Activated CD4-positive, alpha-beta memory T cell treated with anti-CD3 and anti-CD28 coated beads for 36 hours (primary cell): ENCODE data around the gene LPXN. TPM values are rescaled to one million over a fixed set of nuclear protein-coding genes. Genes with fewer than 3 reads are reported as not detected.

Source experiments
- CTCF ChIA-PET: fragments of 350-600 bp; sonication (Branson Sonifier 250); formaldehyde crosslinking; loops from one replicate; lab custom pipeline; 2021; ENCODE audit warnings: antibody characterized with exemption, inconsistent platforms; lab: Charles Lee
- POLR2A ChIA-PET: fragments of 350-600 bp; sonication (Branson Sonifier 250); formaldehyde crosslinking; loops from one replicate; lab custom pipeline; 2021; ENCODE audit warnings: antibody characterized with exemption; lab: Charles Lee
- DNase-seq: peaks from one replicate; pipeline ENCODE4 v3.0.0-alpha.2; 2020
- H3K27ac Mint-ChIP-seq: one replicate; pipeline ENCODE4 v1.8.0; 2021; ENCODE audit warnings: mixed read lengths
- H3K27me3 Mint-ChIP-seq: one replicate; pipeline ENCODE4 v1.8.0; 2021; ENCODE audit warnings: mixed read lengths
- H3K36me3 Mint-ChIP-seq: one replicate; pipeline ENCODE4 v1.8.0; 2021; ENCODE audit warnings: mixed read lengths
- H3K4me1 Mint-ChIP-seq: one replicate; pipeline ENCODE4 v1.8.0; 2021; ENCODE audit warnings: low read depth, mixed read lengths
- H3K4me3 Mint-ChIP-seq: one replicate; pipeline ENCODE4 v1.8.0; 2021; ENCODE audit warnings: mild to moderate bottlenecking, mixed read lengths
- H3K9me3 Mint-ChIP-seq: one replicate; pipeline ENCODE4 v1.8.0; 2021; ENCODE audit warnings: mixed read lengths
- intact Hi-C: fragments of 100-400 bp; cut with micrococcal nuclease; formaldehyde crosslinking; loops from one replicate; pipeline ENCODE4 v1.15.1; 2023
- total RNA-seq, 2 experiments: library from RNA; stranded (reverse); gene quantifications; one replicate each; pipeline ENCODE4 v1.2.3, GENCODE V29; 2021

The LPXN gene
- total RNA-seq, 2 experiments from 2014 or later = 108 TPM

GRCh38 chr11:58562375-58562800, 13.3 kb downstream of the LPXN start:
- no peaks in the 10 kb centered on the region for H3K9me3 Mint-ChIP-seq
- DNase-seq = no peak
- intact Hi-C loops = no loop called here
- H3K27me3 Mint-ChIP-seq = no peaks in the 10 kb centered on the region
- peaks cover 47% of the 10 kb centered on the region for H3K4me1 Mint-ChIP-seq
- ChIA-PET POLR2A (interaction anchor here (0.7 kb wide), 1 partner anchor 10 kb away, joined by 3 read pairs; no protein-coding TSS in a partner anchor), CTCF (interaction anchor here (1.0 to 1.4 kb wide), 3 partner anchors 11 to 68 kb away, joined by 3 to 4 read pairs (median 4); no protein-coding TSS in a partner anchor)
- no peak overlapping the region for H3K4me3 Mint-ChIP-seq
- peaks cover 23% of the 10 kb centered on the region for H3K36me3 Mint-ChIP-seq
- H3K27ac Mint-ChIP-seq = peak overlapping the region; percentile 69

- Mint-ChIP-seq H3K36me3 (peaks cover 27% of the 10 kb centered on the region), H3K27me3 (no peaks in the 10 kb centered on the region), H3K27ac (no peak overlapping the region), H3K4me3 (no peak overlapping the region), H3K9me3 (no peaks in the 10 kb centered on the region), H3K4me1 (peaks cover 51% of the 10 kb centered on the region)
- intact Hi-C loops = no loop called here
- DNase-seq = no peak
- CTCF ChIA-PET = interaction anchor here (1.0 to 1.4 kb wide), 3 partner anchors 12 to 68 kb away, joined by 3 to 4 read pairs (median 4); no protein-coding TSS in a partner anchor
- POLR2A ChIA-PET = interaction anchor here (0.7 kb wide), 1 partner anchor 9 kb away, joined by 3 read pairs; no protein-coding TSS in a partner anchor
Observed at GRCh38 chr11:58561394-58562098, 14.1 kb downstream of the LPXN start.

GRCh38 chr11:58560842-58561241, 14.8 kb downstream of the LPXN start:
- ChIA-PET CTCF (interaction anchor here (1.3 to 1.6 kb wide), 3 partner anchors 12 to 37 kb away, joined by 3 to 4 read pairs (median 3); partner anchors contain the start of gene LPXN), POLR2A (no interaction called here)
- Mint-ChIP-seq H3K27ac (no peak overlapping the region), H3K4me1 (peaks cover 50% of the 10 kb centered on the region), H3K27me3 (no peaks in the 10 kb centered on the region), H3K9me3 (no peaks in the 10 kb centered on the region), H3K36me3 (peaks cover 27% of the 10 kb centered on the region), H3K4me3 (no peak overlapping the region)
- DNase-seq = no peak
- intact Hi-C loops = no loop called here

- H3K4me1 Mint-ChIP-seq = peaks cover 5% of the 10 kb centered on the region
- H3K9me3 Mint-ChIP-seq = no peaks in the 10 kb centered on the region
- no peaks in the 10 kb centered on the region for H3K27me3 Mint-ChIP-seq
- no peak overlapping the region for H3K4me3 Mint-ChIP-seq
- peaks cover 74% of the 10 kb centered on the region for H3K36me3 Mint-ChIP-seq
- CTCF ChIA-PET = interaction anchor here (1.1 to 1.8 kb wide), 2 partner anchors 18 to 24 kb away, joined by 3 to 5 read pairs; no protein-coding TSS in a partner anchor
- POLR2A ChIA-PET = no interaction called here
- H3K27ac Mint-ChIP-seq = no peak overlapping the region
- intact Hi-C loops = no loop called here
- no peak for DNase-seq
Observed at GRCh38 chr11:58549644-58550043, 26.0 kb downstream of the LPXN start.

- H3K27me3 Mint-ChIP-seq = no peaks in the 10 kb centered on the region
- CTCF ChIA-PET = interaction anchor here (1.6 kb wide), 1 partner anchor 21 kb away, joined by 7 read pairs; no protein-coding TSS in a partner anchor
- no peaks in the 10 kb centered on the region for H3K9me3 Mint-ChIP-seq
- POLR2A ChIA-PET = no interaction called here
- peaks cover 10% of the 10 kb centered on the region for H3K4me1 Mint-ChIP-seq
- intact Hi-C loops = no loop called here
- H3K4me3 Mint-ChIP-seq = no peak overlapping the region
- no peak for DNase-seq
- no peak overlapping the region for H3K27ac Mint-ChIP-seq
- H3K36me3 Mint-ChIP-seq = peaks cover 73% of the 10 kb centered on the region
Observed at GRCh38 chr11:58546841-58547240, 28.8 kb downstream of the LPXN start.

GRCh38 chr11:58531865-58532341, 43.8 kb downstream of the LPXN start:
- no peaks in the 10 kb centered on the region for H3K27me3 Mint-ChIP-seq
- intact Hi-C loops = no loop called here
- H3K27ac Mint-ChIP-seq = no peak overlapping the region
- H3K36me3 Mint-ChIP-seq = peaks cover 73% of the 10 kb centered on the region
- no peaks in the 10 kb centered on the region for H3K9me3 Mint-ChIP-seq
- POLR2A ChIA-PET = no interaction called here
- H3K4me3 Mint-ChIP-seq = no peak overlapping the region
- no peak for DNase-seq
- H3K4me1 Mint-ChIP-seq = peaks cover 45% of the 10 kb centered on the region
- CTCF ChIA-PET = interaction anchor here (1.8 kb wide), 1 partner anchor 37 kb away, joined by 12 read pairs; no protein-coding TSS in a partner anchor

GRCh38 chr11:58530236-58530635, 45.4 kb downstream of the LPXN start:
- Mint-ChIP-seq H3K27ac (no peak overlapping the region), H3K9me3 (no peaks in the 10 kb centered on the region), H3K27me3 (no peaks in the 10 kb centered on the region), H3K4me3 (no peak overlapping the region), H3K36me3 (peaks cover 61% of the 10 kb centered on the region), H3K4me1 (peaks cover 39% of the 10 kb centered on the region)
- CTCF ChIA-PET = interaction anchor here (1.0 kb wide), 1 partner anchor 100 kb away, joined by 4 read pairs; no protein-coding TSS in a partner anchor
- DNase-seq = no peak
- POLR2A ChIA-PET = no interaction called here
- intact Hi-C loops = no loop called here

- intact Hi-C loops = loop anchor here (5.0 to 10.0 kb wide), 2 partner anchors 133 to 625 kb away; no protein-coding TSS in a partner anchor
- H3K27me3 Mint-ChIP-seq = no peaks in the 10 kb centered on the region
- no peak for DNase-seq
- no peaks in the 10 kb centered on the region for H3K9me3 Mint-ChIP-seq
- no peak overlapping the region for H3K27ac Mint-ChIP-seq
- ChIA-PET CTCF (interaction anchor here (1.2 to 5.5 kb wide), 3 partner anchors 41 to 259 kb away, joined by 3 to 32 read pairs (median 3); no protein-coding TSS in a partner anchor), POLR2A (no interaction called here)
- H3K4me1 Mint-ChIP-seq = peaks cover 52% of the 10 kb centered on the region
- H3K4me3 Mint-ChIP-seq = no peak overlapping the region
- H3K36me3 Mint-ChIP-seq = peaks cover 35% of the 10 kb centered on the region
Observed at GRCh38 chr11:58527429-58527828, 48.2 kb downstream of the LPXN start.

- CTCF ChIA-PET = interaction anchor here (1.2 to 5.5 kb wide), 4 partner anchors 41 to 260 kb away, joined by 3 to 32 read pairs (median 12); no protein-coding TSS in a partner anchor
- Mint-ChIP-seq H3K36me3 (peaks cover 34% of the 10 kb centered on the region), H3K9me3 (no peaks in the 10 kb centered on the region), H3K4me1 (peaks cover 57% of the 10 kb centered on the region), H3K27ac (no peak overlapping the region), H3K27me3 (no peaks in the 10 kb centered on the region), H3K4me3 (no peak overlapping the region)
- POLR2A ChIA-PET = interaction anchor here (1.2 kb wide), 1 partner anchor 21 kb away, joined by 5 read pairs; no protein-coding TSS in a partner anchor
- intact Hi-C loops = loop anchor here (5.0 to 10.0 kb wide), 2 partner anchors 132 to 626 kb away; no protein-coding TSS in a partner anchor
- no peak for DNase-seq
Observed at GRCh38 chr11:58526721-58527120, 48.9 kb downstream of the LPXN start.

GRCh38 chr11:58525037-58525614, 50.5 kb downstream of the LPXN start:
- CTCF ChIA-PET = interaction anchor here (0.7 to 5.5 kb wide), 17 partner anchors 12 to 783 kb away, joined by 3 to 32 read pairs (median 5); partner anchors contain the start of genes LPXN and SELENOH
- peak overlapping the region; percentile 63 for H3K4me3 Mint-ChIP-seq
- POLR2A ChIA-PET = interaction anchor here (0.6 to 1.7 kb wide), 2 partner anchors 19 to 49 kb away, joined by 4 read pairs; no protein-coding TSS in a partner anchor
- H3K9me3 Mint-ChIP-seq = no peaks in the 10 kb centered on the region
- peak overlapping the region; percentile 82 for H3K27ac Mint-ChIP-seq
- peaks cover 47% of the 10 kb centered on the region for H3K4me1 Mint-ChIP-seq
- DNase-seq = peak; percentile 29
- no peaks in the 10 kb centered on the region for H3K27me3 Mint-ChIP-seq
- intact Hi-C loops = loop anchor here (1.0 to 10.0 kb wide), 10 partner anchors 48 to 1100 kb away; partner anchors contain the start of gene SELENOH
- H3K36me3 Mint-ChIP-seq = peaks cover 26% of the 10 kb centered on the region
